T-cell (primary cell): ENCODE results near the gene SGIP1. TPM values are rescaled to one million over a fixed set of nuclear protein-coding genes. Genes with fewer than 3 reads are reported as not detected.

Experiments
- ATAC-seq, 4 experiments: fragments of 200-7000 bp in 3 of 4; fragments of 150-1000 bp in 1 of 4; cut with Tn5 transposase; replicated peaks in 1 of 4; 1 replicate in 3 of 4; 2 replicates in 1 of 4; pipeline ENCODE4 v1.10.0; 2021; ENCODE audit warnings: moderate library complexity in 3 of 4, mild to moderate bottlenecking in 2 of 4, moderate number of reproducible peaks in 1 of 4
- CTCF ChIA-PET, 2 donors: fragments of 300-600 bp; sonication (Branson Sonifier 250); formaldehyde crosslinking; loops; one replicate each; lab custom pipeline; 2022; ENCODE audit warnings: antibody characterized with exemption in 2 of 2; lab: Charles Lee
- POLR2A ChIA-PET, 2 donors: fragments of 300-600 bp; sonication (Branson Sonifier 250); formaldehyde crosslinking; loops; one replicate each; lab custom pipeline; 2022; ENCODE audit warnings: antibody characterized with exemption in 2 of 2; lab: Charles Lee
- DNase-seq, 35 experiments: peaks; one replicate each; pipeline versions ENCODE4 v3.0.0 to v3.0.0-alpha.2; 2013 to 2023
- H3K27ac ChIP-seq: one replicate; pipeline ENCODE4 v1.5.1; 2013; ENCODE audit warnings: low read length
- H3K27me3 ChIP-seq, 2 experiments: replicated peaks in 1 of 2; 1 replicate in 1 of 2; 2 replicates in 1 of 2; pipeline versions ENCODE4 v1.6.1 to v1.7.0; 2013; ENCODE audit warnings: low read length in 1 of 2, mixed read lengths in 1 of 2; ENCODE audit not compliant: control insufficient read depth in 2 of 2, insufficient read depth in 2 of 2; ENCODE audit errors: extremely low read depth in 1 of 2
- H3K36me3 ChIP-seq, 2 donors: 1 replicate in 1 of 2; 2 replicates in 1 of 2; pipeline versions ENCODE4 v1.6.1 to v1.7.0; 2013; ENCODE audit warnings: low read length in 1 of 2; ENCODE audit not compliant: control insufficient read depth in 2 of 2, insufficient read depth in 1 of 2; ENCODE audit errors: extremely low read depth in 1 of 2
- H3K4me1 ChIP-seq, 2 experiments: 1 replicate in 1 of 2; 2 replicates in 1 of 2; pipeline versions ENCODE4 v1.6.1 to v1.7.0; 2013; ENCODE audit warnings: low read length in 2 of 2, mixed read lengths in 1 of 2; ENCODE audit not compliant: insufficient read depth in 2 of 2, control insufficient read depth in 1 of 2; ENCODE audit errors: extremely low read depth in 1 of 2
- H3K4me3 ChIP-seq, 2 donors: 1 replicate in 1 of 2; 2 replicates in 1 of 2; pipeline versions ENCODE4 v1.5.1 to v1.7.0; 2013; ENCODE audit warnings: mild to moderate bottlenecking in 2 of 2, low read length in 1 of 2, moderate library complexity in 1 of 2; ENCODE audit not compliant: control insufficient read depth in 1 of 2; ENCODE audit errors: extremely low read depth in 1 of 2
- H3K9me3 ChIP-seq: 2 replicates; pipeline ENCODE4 v1.7.0; 2013
- H3K27ac Mint-ChIP-seq, 2 donors: one replicate each; pipeline ENCODE4 v1.8.0; 2020 to 2021; ENCODE audit warnings: mild to moderate bottlenecking in 2 of 2, mixed read lengths in 2 of 2
- H3K27me3 Mint-ChIP-seq, 2 donors: one replicate each; pipeline ENCODE4 v1.8.0; 2021 to 2022; ENCODE audit warnings: mixed read lengths in 2 of 2
- H3K36me3 Mint-ChIP-seq: one replicate; pipeline ENCODE4 v1.8.0; 2021; ENCODE audit warnings: mixed read lengths
- H3K4me1 Mint-ChIP-seq, 3 donors: one replicate each; pipeline ENCODE4 v1.8.0; 2020 to 2022; ENCODE audit warnings: mixed read lengths in 3 of 3, mild to moderate bottlenecking in 1 of 3
- H3K4me3 Mint-ChIP-seq, 3 donors: one replicate each; pipeline ENCODE4 v1.8.0; 2020 to 2022; ENCODE audit warnings: mild to moderate bottlenecking in 3 of 3, mixed read lengths in 3 of 3, moderate library complexity in 3 of 3
- H3K9me3 Mint-ChIP-seq, 3 donors: one replicate each; pipeline ENCODE4 v1.8.0; 2020 to 2022; ENCODE audit warnings: mixed read lengths in 3 of 3
- WGBS: methylation state at CpG from one replicate; pipeline ENCODE4 v1.1.5; 2013; ENCODE audit warnings: missing lambda C conversion rate; ENCODE audit not compliant: insufficient coverage; 5-methylcytosine and 5-hydroxymethylcytosine counted together
- total RNA-seq, 35 experiments: library from RNA in 6 of 35; stranded (reverse) in 6 of 35; fragments of 120-200 nt in 1 of 35; gene quantifications; one replicate each; pipeline versions ENCODE4 v1.2.1 to v1.2.4 and lab custom pipeline; 2013 to 2026

Gene SGIP1
- total RNA-seq, 5 donors from 2014 or later (not counting 1 experiment from before 2014, with no cell fraction given) = not detected

- Histone ChIP-seq H3K27ac (no peak overlapping the region), H3K4me3 (no peak overlapping the region), H3K36me3 (no peaks in the 10 kb centered on the region), H3K9me3 (no peaks in the 10 kb centered on the region), H3K4me1 (no peaks in the 10 kb centered on the region), H3K27me3 (peaks cover 0 to 4% of the 10 kb centered on the region in 2 experiments)
- Mint-ChIP-seq H3K36me3 (no peaks in the 10 kb centered on the region), H3K4me3 (no peak overlapping the region), H3K27me3 (peaks cover 8 to 9% of the 10 kb centered on the region in 2 donors), H3K4me1 (no peaks in the 10 kb centered on the region), H3K27ac (no peak overlapping the region), H3K9me3 (peaks cover 0 to 3% (median 0%) of the 10 kb centered on the region in 3 donors)
- CTCF ChIA-PET = interaction anchor here (0.9 to 1.3 kb wide), 2 partner anchors 18 to 22 kb away, joined by 3 read pairs; no protein-coding TSS in a partner anchor
- 50% methylated on average over 1 of the region's 1 CpG for WGBS
- DNase-seq = no peak
- ATAC-seq = no peak
- POLR2A ChIA-PET = no interaction called here
Measured at GRCh38 chr1:66526036-66526435, 7.9 kb upstream of the SGIP1 start.

DNA sequence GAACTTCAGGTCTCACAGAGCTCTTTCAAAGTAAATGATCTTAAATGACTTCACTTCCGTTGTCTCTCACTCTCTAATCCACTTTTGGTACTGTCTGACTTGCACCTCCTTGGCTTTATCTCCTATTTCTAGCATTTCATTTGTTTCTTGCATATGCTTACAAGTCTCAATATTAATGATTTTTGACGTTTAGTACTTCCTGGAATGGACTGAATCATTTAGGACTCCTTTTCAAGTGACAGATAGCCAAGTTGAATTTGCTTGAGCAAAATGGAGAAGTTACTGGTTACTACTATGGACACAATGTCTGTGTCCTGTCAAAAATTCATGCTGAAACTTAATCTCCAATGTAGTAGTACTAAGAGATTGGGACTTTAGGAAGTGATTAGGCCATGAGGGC, 7.0 kb upstream of the SGIP1 start:
- Mint-ChIP-seq H3K27ac (no peak overlapping the region), H3K4me1 (peaks cover 0 to 2% (median under 1%) of the 10 kb centered on the region in 3 donors), H3K36me3 (no peaks in the 10 kb centered on the region), H3K27me3 (peaks cover 16 to 18% of the 10 kb centered on the region in 2 donors), H3K4me3 (no peak overlapping the region), H3K9me3 (peaks cover 0 to 3% (median 0%) of the 10 kb centered on the region in 3 donors)
- CTCF ChIA-PET = interaction anchor here in 1 of 2 donors (1.3 kb wide), 1 partner anchor 23 kb away, joined by 3 read pairs; no protein-coding TSS in a partner anchor
- POLR2A ChIA-PET = no interaction called here
- Histone ChIP-seq H3K27ac (no peak overlapping the region), H3K27me3 (peaks cover 0 to 4% of the 10 kb centered on the region in 2 experiments), H3K36me3 (no peaks in the 10 kb centered on the region), H3K4me1 (no peaks in the 10 kb centered on the region), H3K9me3 (no peaks in the 10 kb centered on the region), H3K4me3 (no peak overlapping the region)
- DNase-seq (no peak), ATAC-seq (no peak)
- 80% methylated on average over 1 of the region's 2 CpGs for WGBS

DNA sequence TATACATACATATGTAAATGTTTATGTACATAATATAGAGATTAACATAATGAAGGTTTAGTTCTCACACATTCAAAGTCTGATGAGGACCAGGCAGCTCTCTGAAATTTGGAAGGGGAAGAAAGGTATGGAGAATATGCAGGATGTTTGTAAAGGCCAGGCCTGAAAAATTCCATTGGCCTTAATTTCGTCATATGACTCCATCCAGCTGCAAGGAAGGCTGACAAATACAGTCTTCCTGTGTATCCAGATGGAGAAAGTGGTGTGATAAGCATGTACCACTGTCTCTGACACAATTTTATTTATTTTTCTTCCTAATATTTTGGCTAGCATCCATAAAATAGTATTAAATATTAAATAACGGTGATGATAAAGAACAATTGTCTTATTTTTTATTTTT, 6.3 kb upstream of the SGIP1 start:
- ATAC-seq = no peak
- Mint-ChIP-seq H3K4me3 (no peak overlapping the region), H3K4me1 (peaks cover 3 to 7% (median 5%) of the 10 kb centered on the region in 3 donors), H3K27me3 (peaks cover 22 to 25% of the 10 kb centered on the region in 2 donors), H3K27ac (no peak overlapping the region), H3K36me3 (no peaks in the 10 kb centered on the region), H3K9me3 (peaks cover 0 to 3% (median 0%) of the 10 kb centered on the region in 3 donors)
- H3K9me3 ChIP-seq = no peaks in the 10 kb centered on the region
- peaks cover 2 to 6% of the 10 kb centered on the region in 2 experiments for H3K4me1 ChIP-seq
- peaks cover 0 to 6% of the 10 kb centered on the region in 2 experiments for H3K27me3 ChIP-seq
- no peak overlapping the region for H3K4me3 ChIP-seq
- WGBS = no CpG with 5 or more reads among the region's 2 CpGs
- H3K36me3 ChIP-seq = no peaks in the 10 kb centered on the region
- no peak overlapping the region for H3K27ac ChIP-seq
- DNase-seq = no peak
- CTCF ChIA-PET = interaction anchor here in 1 of 2 donors (1.3 kb wide), 1 partner anchor 24 kb away, joined by 5 read pairs; no protein-coding TSS in a partner anchor
- POLR2A ChIA-PET = no interaction called here

- WGBS = no CpG with 5 or more reads among the region's 1 CpG
- CTCF ChIA-PET = interaction anchor here (0.5 to 1.3 kb wide), 4 partner anchors 25 to 1036 kb away, joined by 3 to 5 read pairs (median 4); no protein-coding TSS in a partner anchor
Measured at GRCh38 chr1:66528580-66528979, 5.4 kb upstream of the SGIP1 start.

DNA sequence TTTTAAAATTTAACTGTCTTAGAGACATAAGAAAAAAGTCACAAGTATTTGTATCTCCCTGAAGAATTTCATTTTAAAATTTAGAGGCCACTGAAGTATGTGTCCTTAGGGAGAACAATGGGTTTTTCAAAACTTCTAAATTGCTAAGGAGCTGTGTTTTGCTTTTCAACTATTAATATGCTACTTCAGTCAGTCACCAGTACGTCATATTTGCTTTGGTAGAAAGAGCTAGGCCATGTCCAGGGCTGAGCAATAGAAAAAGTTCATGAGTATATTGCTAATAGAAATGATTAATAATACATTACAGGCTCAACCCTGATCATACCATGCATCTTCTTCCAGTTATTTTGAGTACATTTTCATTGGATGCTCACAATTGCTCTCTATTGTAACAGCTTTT, 1.7 kb upstream of the SGIP1 start:
- H3K4me3 Mint-ChIP-seq = peak overlapping the region in 2 of 3 donors; percentile 72 to 82
- H3K27me3 Mint-ChIP-seq = peaks cover 34 to 48% of the 10 kb centered on the region in 2 donors
- no CpG with 5 or more reads among the region's 1 CpG for whole genome bisulfite sequencing
- H3K4me1 Mint-ChIP-seq = peaks cover 15 to 24% (median 16%) of the 10 kb centered on the region in 3 donors
- H3K4me1 ChIP-seq = peaks cover 8% of the 10 kb centered on the region in 2 experiments
- no peak for ATAC-seq
- H3K36me3 Mint-ChIP-seq = no peaks in the 10 kb centered on the region
- H3K36me3 ChIP-seq = no peaks in the 10 kb centered on the region
- no peaks in the 10 kb centered on the region for H3K9me3 Mint-ChIP-seq
- ChIA-PET CTCF (no interaction called here), POLR2A (no interaction called here)
- no peak overlapping the region for H3K27ac Mint-ChIP-seq
- peaks cover 0 to 21% of the 10 kb centered on the region in 2 experiments for H3K27me3 ChIP-seq
- DNase-seq = no peak
- no peaks in the 10 kb centered on the region for H3K9me3 ChIP-seq
- H3K4me3 ChIP-seq = no peak overlapping the region
- no peak overlapping the region for H3K27ac ChIP-seq

More at GRCh38 chr1:66528580-66528979, 5.4 kb upstream of the SGIP1 start:
- peaks cover 8% of the 10 kb centered on the region in 2 experiments for H3K4me1 ChIP-seq
- no peak overlapping the region for H3K4me3 ChIP-seq
- no peaks in the 10 kb centered on the region for H3K36me3 ChIP-seq
- H3K9me3 ChIP-seq = no peaks in the 10 kb centered on the region
- DNase-seq (no peak), ATAC-seq (no peak)
- POLR2A ChIA-PET = interaction anchor here in 1 of 2 donors (0.6 kb wide), 1 partner anchor 9 kb away, joined by 4 read pairs; no protein-coding TSS in a partner anchor
- Mint-ChIP-seq H3K36me3 (no peaks in the 10 kb centered on the region), H3K4me3 (no peak overlapping the region), H3K27ac (no peak overlapping the region), H3K27me3 (peaks cover 23 to 32% of the 10 kb centered on the region in 2 donors), H3K9me3 (peaks cover 0 to 3% (median 0%) of the 10 kb centered on the region in 3 donors), H3K4me1 (peaks cover 11 to 15% (median 12%) of the 10 kb centered on the region in 3 donors)
- peaks cover 0 to 15% of the 10 kb centered on the region in 2 experiments for H3K27me3 ChIP-seq
- H3K27ac ChIP-seq = no peak overlapping the region

DNA sequence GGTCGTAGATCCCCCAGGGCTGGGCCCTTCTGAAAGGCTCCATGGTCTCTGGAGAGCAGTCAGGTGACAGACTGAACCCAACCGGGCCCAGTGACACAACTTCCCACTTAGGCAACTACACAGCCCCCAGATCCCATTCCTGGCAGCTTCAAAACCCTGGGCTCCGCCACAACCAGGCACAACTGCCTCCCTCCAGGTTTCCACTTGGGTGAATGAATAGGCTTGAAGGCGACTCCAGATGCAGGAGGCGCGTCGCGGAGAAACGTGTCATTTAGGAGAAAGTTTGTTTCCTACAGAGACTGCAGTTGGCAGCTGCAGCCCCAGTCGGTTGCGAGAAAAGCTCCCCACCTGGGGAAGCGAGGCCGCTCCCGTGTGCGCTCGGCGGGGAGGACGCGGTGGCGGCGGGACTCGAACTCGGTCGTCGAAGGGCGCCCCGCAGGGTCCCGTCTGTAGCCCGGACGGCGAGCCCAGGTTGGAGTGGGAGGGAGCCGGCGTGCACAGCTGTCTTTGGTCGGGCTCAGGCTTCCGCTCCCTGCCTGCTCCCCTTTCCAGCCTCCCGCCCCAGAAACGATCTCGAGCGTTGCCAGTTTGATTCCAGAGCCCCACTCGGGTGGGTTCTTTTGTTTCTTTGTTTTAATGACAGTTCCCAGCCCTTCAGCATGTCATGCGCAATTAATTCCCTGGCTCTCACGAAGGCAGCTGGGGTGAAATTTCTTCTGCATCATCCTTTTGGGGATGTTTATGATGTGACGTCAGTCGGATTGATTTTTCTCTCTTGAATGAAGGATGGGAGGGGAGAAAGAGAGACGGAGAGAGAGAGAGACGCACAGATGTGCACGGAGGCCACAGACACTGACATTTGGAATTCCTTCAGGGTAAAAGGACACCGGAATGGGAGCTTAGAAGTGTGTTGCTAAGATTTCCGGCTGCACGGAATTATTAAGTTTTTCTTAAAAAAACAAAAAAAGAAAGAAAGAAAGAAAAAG, 862 bp upstream of the SGIP1 start:
- H3K4me1 Mint-ChIP-seq = peaks cover 15 to 24% (median 16%) of the 10 kb centered on the region in 3 donors
- peaks cover 34 to 48% of the 10 kb centered on the region in 2 donors for H3K27me3 Mint-ChIP-seq
- Histone ChIP-seq H3K9me3 (no peaks in the 10 kb centered on the region), H3K4me1 (peaks cover 8% of the 10 kb centered on the region in 2 experiments), H3K27me3 (peaks cover 0 to 21% of the 10 kb centered on the region in 2 experiments), H3K27ac (no peak overlapping the region), H3K36me3 (no peaks in the 10 kb centered on the region), H3K4me3 (peak overlapping the region; percentile 10 to 87)
- DNase-seq (peak in 6 of 35 experiments; percentile 1 to 26 (median 6)), ATAC-seq (peak in 2 of 4 experiments; percentile 36 to 66)
- H3K9me3 Mint-ChIP-seq = no peaks in the 10 kb centered on the region
- WGBS = 7% methylated on average over 29 of the region's 50 CpGs
- H3K27ac Mint-ChIP-seq = no peak overlapping the region
- H3K4me3 Mint-ChIP-seq = peak overlapping the region; percentile 70 to 82 (median 72)
- no peaks in the 10 kb centered on the region for H3K36me3 Mint-ChIP-seq
- CTCF ChIA-PET = no interaction called here
- POLR2A ChIA-PET = interaction anchor here in 1 of 2 donors (0.6 kb wide), 2 partner anchors 193 to 201 kb away, joined by 4 to 7 read pairs; no protein-coding TSS in a partner anchor
